ENCODE measurements around the gene C1QL2. TPM values are rescaled to one million over a fixed set of nuclear protein-coding genes. Genes with fewer than 3 reads are reported as not detected.

The C1QL2 gene
- total RNA-seq, 3 donors from 2014 or later (not counting 1 experiment from before 2014, with no cell fraction given): not detected

- intact Hi-C loops (cut with micrococcal nuclease): no loop called here
- TF ChIP-seq CTCF (IDR thresholded peaks at IDR 0.05): no peak
- DNase-seq (no peak), ATAC-seq (no peak)
- Mint-ChIP-seq H3K9me3 (no peaks in the 10 kb centered on the region), H3K4me1 (no peaks in the 10 kb centered on the region), H3K27ac (no peak overlapping the region), H3K4me3 (no peak overlapping the region), H3K36me3 (no peaks in the 10 kb centered on the region), H3K27me3 (ENCODE audit: low read depth in 2 of 2) (peaks cover 9 to 14% of the 10 kb centered on the region in 2 donors)
- WGBS (ENCODE audit: insufficient coverage): 74% methylated on average over 7 of the region's 7 CpGs
- Histone ChIP-seq H3K4me1 (ENCODE audit: control insufficient read depth, insufficient read depth, low read length) (no peaks in the 10 kb centered on the region), H3K36me3 (ENCODE audit: control insufficient read depth, insufficient read depth, low read length) (no peaks in the 10 kb centered on the region), H3K27ac (ENCODE audit: low read length) (no peak overlapping the region), H3K9me3 (ENCODE audit: control insufficient read depth, insufficient read depth, low read length) (no peaks in the 10 kb centered on the region), H3K4me3 (ENCODE audit: low read length) (no peak overlapping the region), H3K27me3 (ENCODE audit: control insufficient read depth, insufficient read depth, low read length) (no peaks in the 10 kb centered on the region)
These were observed 41.1 kb downstream of the C1QL2 start for GRCh38 chr2:119117408-119117807.

- DNase-seq: no peak
- TF ChIP-seq CTCF (IDR thresholded peaks at IDR 0.05): no peak
- peaks cover 9 to 14% of the 10 kb centered on the region in 2 donors for H3K27me3 Mint-ChIP-seq (ENCODE audit: low read depth in 2 of 2)
- Histone ChIP-seq H3K27me3 (ENCODE audit: control insufficient read depth, insufficient read depth, low read length) (no peaks in the 10 kb centered on the region), H3K27ac (ENCODE audit: low read length) (no peak overlapping the region), H3K9me3 (ENCODE audit: control insufficient read depth, insufficient read depth, low read length) (no peaks in the 10 kb centered on the region), H3K4me3 (ENCODE audit: low read length) (no peak overlapping the region), H3K36me3 (ENCODE audit: control insufficient read depth, insufficient read depth, low read length) (no peaks in the 10 kb centered on the region), H3K4me1 (ENCODE audit: control insufficient read depth, insufficient read depth, low read length) (no peaks in the 10 kb centered on the region)
- 81% methylated on average over 10 of the region's 10 CpGs for WGBS (ENCODE audit: insufficient coverage)
- no peaks in the 10 kb centered on the region for H3K4me1 Mint-ChIP-seq
- peaks cover 0 to under 1% of the 10 kb centered on the region in 2 donors for H3K9me3 Mint-ChIP-seq
- intact Hi-C loops (cut with micrococcal nuclease): no loop called here
- no peak overlapping the region for H3K4me3 Mint-ChIP-seq
- no peak for ATAC-seq
- H3K36me3 Mint-ChIP-seq: no peaks in the 10 kb centered on the region
- H3K27ac Mint-ChIP-seq: no peak overlapping the region
These were observed 41.9 kb downstream of the C1QL2 start for GRCh38 chr2:119116411-119117295.

- DNase-seq (no peak), ATAC-seq (no peak)
- H3K27me3 ChIP-seq (ENCODE audit: control insufficient read depth, insufficient read depth, low read length): no peaks in the 10 kb centered on the region
- H3K27ac Mint-ChIP-seq: no peak overlapping the region
- H3K27ac ChIP-seq (ENCODE audit: low read length): no peak overlapping the region
- no peaks in the 10 kb centered on the region for H3K4me1 Mint-ChIP-seq
- 94% methylated on average over 3 of the region's 3 CpGs for WGBS (ENCODE audit: insufficient coverage)
- H3K36me3 Mint-ChIP-seq: no peaks in the 10 kb centered on the region
- H3K36me3 ChIP-seq (ENCODE audit: control insufficient read depth, insufficient read depth, low read length): no peaks in the 10 kb centered on the region
- no peak for TF ChIP-seq CTCF (IDR thresholded peaks at IDR 0.05)
- H3K9me3 ChIP-seq (ENCODE audit: control insufficient read depth, insufficient read depth, low read length): peaks cover 9% of the 10 kb centered on the region
- intact Hi-C loops (cut with micrococcal nuclease): no loop called here
- peaks cover 9 to 14% of the 10 kb centered on the region in 2 donors for H3K27me3 Mint-ChIP-seq (ENCODE audit: low read depth in 2 of 2)
- no peak overlapping the region for H3K4me3 ChIP-seq (ENCODE audit: low read length)
- H3K4me1 ChIP-seq (ENCODE audit: control insufficient read depth, insufficient read depth, low read length): no peaks in the 10 kb centered on the region
- no peak overlapping the region for H3K4me3 Mint-ChIP-seq
- H3K9me3 Mint-ChIP-seq: peaks cover 0 to 2% of the 10 kb centered on the region in 2 donors
These were observed 44.3 kb downstream of the C1QL2 start for GRCh38 chr2:119114266-119114665.

- TF ChIP-seq CTCF (IDR thresholded peaks at IDR 0.05): no peak
- H3K9me3 Mint-ChIP-seq: peaks cover 0 to 2% of the 10 kb centered on the region in 2 donors
- peaks cover 9 to 14% of the 10 kb centered on the region in 2 donors for H3K27me3 Mint-ChIP-seq (ENCODE audit: low read depth in 2 of 2)
- Histone ChIP-seq H3K4me1 (ENCODE audit: control insufficient read depth, insufficient read depth, low read length) (no peaks in the 10 kb centered on the region), H3K9me3 (ENCODE audit: control insufficient read depth, insufficient read depth, low read length) (peaks cover 9% of the 10 kb centered on the region), H3K27ac (ENCODE audit: low read length) (no peak overlapping the region), H3K36me3 (ENCODE audit: control insufficient read depth, insufficient read depth, low read length) (no peaks in the 10 kb centered on the region), H3K27me3 (ENCODE audit: control insufficient read depth, insufficient read depth, low read length) (no peaks in the 10 kb centered on the region), H3K4me3 (ENCODE audit: low read length) (no peak overlapping the region)
- H3K27ac Mint-ChIP-seq: no peak overlapping the region
- intact Hi-C loops (cut with micrococcal nuclease): no loop called here
- H3K4me1 Mint-ChIP-seq: no peaks in the 10 kb centered on the region
- ATAC-seq (no peak), DNase-seq (no peak)
- H3K36me3 Mint-ChIP-seq: no peaks in the 10 kb centered on the region
- H3K4me3 Mint-ChIP-seq: no peak overlapping the region
- WGBS (ENCODE audit: insufficient coverage): 50% methylated on average over 4 of the region's 4 CpGs
These were observed 45.1 kb downstream of the C1QL2 start for GRCh38 chr2:119113489-119113770.

Measured in natural killer cell (primary cell).